ENCODE results near the gene SLN.

Gene SLN

GRCh38 chr11:107688322-107688918 lies 23.4 kb downstream of the SLN start:
- no peak for DNase-seq (ENCODE audit: low read depth in 1 of 2, low spot score in 1 of 2)

DNA sequence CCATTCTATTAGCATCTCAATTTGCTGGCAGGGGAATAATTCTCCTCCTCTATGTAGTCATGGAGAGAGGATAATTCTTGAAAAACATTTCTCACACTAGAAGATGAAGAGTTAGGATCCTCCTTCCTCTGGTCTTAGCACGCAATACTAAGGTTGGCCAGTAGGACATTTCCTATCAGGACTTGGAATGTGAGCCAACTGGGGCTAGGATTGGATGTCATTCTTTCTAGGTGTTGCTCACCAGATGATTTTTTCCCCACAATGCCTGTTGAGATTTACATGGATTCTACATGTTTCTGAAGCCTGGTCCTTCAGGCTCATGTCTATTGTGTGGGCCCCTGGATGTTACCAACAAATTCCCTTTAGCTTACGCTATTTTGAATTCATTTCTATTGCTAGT lies 28.0 kb downstream of the SLN start:
- DNase-seq (ENCODE audit: low read depth in 1 of 2, low spot score in 1 of 2): no peak

DNA sequence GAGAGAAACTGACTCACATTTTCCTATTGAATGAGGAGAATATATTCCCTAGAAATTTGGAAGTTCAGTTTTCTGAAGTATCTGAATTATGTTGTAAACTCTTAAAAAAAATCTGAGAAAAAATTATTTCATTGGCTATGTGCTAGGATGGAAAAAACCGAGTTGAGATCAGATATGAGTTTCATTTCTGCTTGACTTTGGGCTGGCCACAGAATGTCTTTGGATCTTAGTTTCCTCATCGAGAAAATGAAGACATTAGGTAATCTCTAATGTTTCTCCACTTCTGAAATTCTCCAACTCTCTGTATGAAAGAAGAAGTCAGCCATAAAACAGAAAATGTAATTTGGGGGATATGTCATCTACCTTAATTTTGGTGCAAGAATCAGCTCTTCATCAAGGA lies 28.8 kb downstream of the SLN start:
- DNase-seq (ENCODE audit: low read depth in 1 of 2, low spot score in 1 of 2): no peak

GRCh38 chr11:107682572-107682971 lies 29.3 kb downstream of the SLN start:
- no peak for DNase-seq (ENCODE audit: low read depth in 1 of 2, low spot score in 1 of 2)

DNA sequence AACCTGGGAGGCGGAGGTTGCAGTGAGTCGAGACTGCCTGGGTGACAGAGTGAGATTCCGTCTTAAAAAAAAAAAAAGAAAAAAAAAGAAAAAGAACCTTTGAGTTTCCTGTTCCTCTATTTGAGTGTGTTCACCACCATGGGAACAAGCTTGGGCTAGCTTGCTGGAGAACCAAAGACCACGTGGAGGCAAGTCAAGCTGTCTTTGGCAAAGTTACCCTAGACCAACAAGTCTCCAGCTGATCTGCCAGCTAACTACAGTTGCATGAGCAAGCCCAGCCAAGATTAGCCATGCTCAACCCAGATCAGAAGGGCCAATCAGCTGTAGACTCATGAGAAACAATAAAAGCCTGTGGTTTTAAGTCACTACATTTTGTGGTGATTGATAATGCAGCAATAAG lies 29.7 kb downstream of the SLN start:
- DNase-seq (ENCODE audit: low read depth in 1 of 2, low spot score in 1 of 2): no peak

GRCh38 chr11:107679255-107680024 lies 32.4 kb downstream of the SLN start:
- no peak for DNase-seq (ENCODE audit: low read depth in 1 of 2, low spot score in 1 of 2)

DNA sequence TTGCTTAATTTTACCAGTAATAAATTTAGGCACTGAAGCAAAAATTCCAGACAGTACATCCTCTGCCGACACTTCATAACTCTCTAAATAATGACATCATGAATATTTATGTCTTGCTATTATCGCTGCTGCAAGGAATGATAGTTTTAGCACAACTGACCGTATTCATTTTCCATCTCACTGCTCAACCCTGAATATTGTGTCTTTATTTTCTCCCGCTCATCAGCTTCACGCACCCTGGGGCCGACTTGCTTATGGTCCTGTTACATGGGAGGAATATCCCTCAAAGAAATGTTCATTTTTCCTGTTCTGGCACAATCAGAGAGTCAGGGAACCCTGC lies 33.3 kb downstream of the SLN start:
- DNase-seq (ENCODE audit: low read depth in 1 of 2, low spot score in 1 of 2): no peak

GRCh38 chr11:107677924-107678631 lies 33.8 kb downstream of the SLN start:
- DNase-seq (ENCODE audit: low read depth in 1 of 2, low spot score in 1 of 2): no peak

DNA sequence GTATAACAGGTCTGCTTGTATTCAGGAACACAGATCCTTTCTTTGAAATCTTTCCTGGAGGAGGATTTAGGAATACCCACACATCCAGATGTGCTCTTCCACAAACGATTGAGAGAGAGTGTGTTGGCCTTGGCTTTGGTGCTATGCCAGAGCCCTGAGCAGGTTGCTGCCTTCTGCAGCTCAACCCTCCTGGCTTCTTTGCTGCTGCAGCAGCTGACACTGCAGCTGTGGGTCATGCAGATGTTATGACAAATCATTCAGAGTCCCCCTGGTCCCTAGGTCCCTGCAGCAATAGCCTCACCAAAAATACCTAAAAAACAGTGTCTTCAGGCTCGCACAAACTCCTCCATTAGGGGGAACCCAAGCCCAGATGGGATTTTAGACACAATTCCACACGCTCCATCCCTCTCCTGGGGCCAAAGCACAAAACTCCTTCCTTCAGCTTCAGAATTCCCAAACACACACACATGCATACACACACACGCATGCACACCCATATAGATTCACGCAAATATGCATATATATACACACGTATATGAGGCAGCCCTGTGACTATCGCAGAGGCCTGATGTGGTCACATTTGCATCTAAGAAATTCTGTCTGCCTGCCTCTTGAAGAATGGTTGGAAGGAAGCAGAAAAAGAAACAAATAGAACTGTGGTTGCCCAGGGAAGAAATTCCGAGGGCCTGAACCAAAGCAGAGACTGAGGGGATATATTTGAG lies 35.4 kb downstream of the SLN start:
- no peak for DNase-seq (ENCODE audit: low read depth in 1 of 2, low spot score in 1 of 2)

DNA sequence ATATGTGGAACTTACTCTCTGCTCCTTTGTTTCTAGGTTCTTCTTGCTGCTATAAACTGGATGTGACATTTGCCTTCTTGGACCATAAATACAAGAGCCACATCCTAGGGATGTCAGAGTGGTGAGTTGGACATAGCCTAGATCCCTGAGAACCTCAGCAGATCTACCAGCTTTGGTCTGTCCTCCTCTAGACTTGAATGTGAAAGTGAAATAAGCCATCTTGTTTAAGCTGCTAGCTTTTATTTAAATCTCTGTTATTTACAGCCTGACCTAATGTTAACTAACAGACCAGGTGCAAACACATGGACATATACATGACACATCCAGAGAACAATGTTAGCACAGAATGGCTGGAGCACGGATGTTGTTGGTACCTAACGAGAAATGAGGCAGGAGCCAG lies 36.0 kb downstream of the SLN start:
- DNase-seq (ENCODE audit: low read depth in 1 of 2, low spot score in 1 of 2): no peak

GRCh38 chr11:107669893-107670601 lies 41.8 kb downstream of the SLN start:
- DNase-seq (ENCODE audit: low read depth in 1 of 2, low spot score in 1 of 2): no peak

DNA sequence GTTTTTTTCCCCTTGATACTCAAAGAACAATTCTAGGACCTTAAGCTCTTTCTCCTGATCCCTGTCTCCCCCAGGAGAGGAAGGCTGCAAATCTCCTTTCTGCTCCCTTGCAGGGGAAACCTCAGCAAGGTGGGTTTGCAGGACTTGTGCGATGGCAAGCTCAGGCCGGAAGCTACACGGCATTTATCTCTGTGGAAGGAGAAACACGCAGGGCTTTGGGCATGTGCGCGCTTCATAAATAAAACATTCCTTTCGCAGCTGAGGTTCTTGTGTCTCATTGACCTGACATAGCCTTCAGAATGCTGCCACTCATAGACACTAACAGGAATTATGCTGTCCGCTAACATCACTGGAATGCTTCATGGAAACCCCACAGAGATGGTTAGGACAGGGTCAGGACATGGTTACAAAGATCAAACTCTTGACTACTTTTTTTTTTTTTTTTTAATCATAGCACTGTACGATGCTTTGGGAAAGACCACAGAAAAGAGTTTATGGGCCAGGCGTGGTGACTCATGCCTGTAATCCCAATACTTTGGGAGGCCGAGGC lies 42.6 kb downstream of the SLN start:
- DNase-seq (ENCODE audit: low read depth in 1 of 2, low spot score in 1 of 2): no peak

DNA sequence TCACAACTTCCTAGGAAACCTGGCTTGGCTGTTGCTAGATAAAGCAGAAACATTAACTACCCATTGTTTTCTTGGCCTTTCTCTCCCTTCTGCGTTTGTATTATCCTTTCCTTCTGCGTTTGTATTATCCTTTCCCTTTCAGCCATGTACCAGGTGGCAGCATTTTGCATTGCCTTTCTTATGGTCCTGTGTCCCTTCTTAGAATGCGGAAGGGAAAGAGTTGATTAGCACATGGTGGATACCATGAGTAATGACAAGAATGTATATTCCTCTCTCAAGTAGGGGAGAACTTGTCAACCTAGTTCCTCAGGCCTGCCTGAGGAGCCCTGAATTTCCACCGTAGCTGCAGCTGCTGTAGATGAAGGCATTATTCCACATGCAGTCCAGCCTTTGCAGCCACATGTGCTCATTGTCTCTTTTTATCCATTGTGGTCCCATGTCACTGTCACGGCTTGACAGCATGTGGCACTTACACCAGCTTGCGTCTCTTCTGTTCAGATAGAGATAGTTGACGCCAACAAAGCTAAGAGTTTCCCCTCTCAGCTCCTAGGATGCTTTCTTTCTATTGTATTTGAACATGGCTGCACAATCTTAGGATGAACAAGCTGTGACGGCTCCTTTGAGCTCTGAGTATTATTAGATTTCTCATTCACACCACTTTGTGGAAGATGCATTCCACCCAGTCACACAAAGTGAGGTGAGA lies 44.8 kb downstream of the SLN start:
- no peak for DNase-seq (ENCODE audit: low read depth in 1 of 2, low spot score in 1 of 2)

DNA sequence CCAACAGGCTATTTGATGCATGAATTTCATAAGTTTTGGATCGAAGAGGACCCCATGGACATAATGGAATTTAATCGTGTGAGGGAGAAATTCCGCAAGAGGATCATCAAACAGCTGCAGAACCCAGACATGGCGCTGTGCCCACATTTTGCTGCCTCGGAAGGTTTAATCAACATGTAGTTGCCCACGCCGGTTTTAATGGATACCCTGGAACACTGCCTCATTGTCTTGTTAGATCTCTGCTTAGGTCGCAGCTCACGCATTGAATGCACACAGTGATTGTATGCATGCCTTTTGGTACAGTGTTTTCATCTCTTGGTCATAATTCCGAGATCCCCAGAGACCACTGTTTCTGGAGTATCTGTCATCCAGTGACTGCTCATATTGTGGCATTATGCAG lies 46.8 kb downstream of the SLN start:
- no peak for DNase-seq (ENCODE audit: low read depth in 1 of 2, low spot score in 1 of 2)

DNA sequence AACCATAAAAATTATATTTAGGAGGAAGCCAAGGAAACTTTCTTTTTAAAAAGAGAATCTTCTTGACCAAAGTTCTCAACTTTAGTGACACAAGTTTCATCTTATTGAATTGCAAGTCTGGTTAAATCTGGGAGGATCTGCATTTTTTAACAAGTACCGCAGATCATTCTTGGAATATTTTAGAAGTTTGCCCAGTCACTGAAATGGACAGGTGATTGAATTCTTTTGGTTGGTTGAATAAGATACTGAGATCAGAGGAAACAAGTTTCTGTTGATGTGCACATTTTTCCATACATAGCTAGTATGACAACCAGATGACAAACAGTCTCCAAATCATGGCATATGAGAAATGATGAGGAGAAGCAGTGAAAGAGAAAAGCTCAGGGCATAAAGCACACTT lies 50.2 kb downstream of the SLN start:
- DNase-seq (ENCODE audit: low read depth in 1 of 2, low spot score in 1 of 2): no peak

DNA sequence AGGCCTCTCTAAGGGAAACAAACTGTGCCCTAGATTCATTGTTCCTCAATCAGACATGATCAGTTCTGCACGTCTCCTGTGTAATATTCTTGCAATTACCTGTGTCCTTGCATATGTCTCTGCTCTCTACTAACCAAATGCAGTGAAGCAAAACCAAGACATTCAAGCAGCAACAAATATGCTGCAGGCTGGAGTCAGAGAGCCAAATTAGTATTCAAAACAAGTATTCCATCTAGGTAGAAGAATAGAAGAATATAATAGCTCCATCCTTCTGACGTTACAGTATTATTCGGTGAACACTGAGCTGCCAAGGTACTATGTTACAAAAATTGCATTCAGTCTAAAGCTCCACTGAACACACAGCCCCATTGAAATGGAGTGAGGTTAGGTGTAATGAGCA lies 51.8 kb downstream of the SLN start:
- DNase-seq (ENCODE audit: low read depth in 1 of 2, low spot score in 1 of 2): no peak

DNA sequence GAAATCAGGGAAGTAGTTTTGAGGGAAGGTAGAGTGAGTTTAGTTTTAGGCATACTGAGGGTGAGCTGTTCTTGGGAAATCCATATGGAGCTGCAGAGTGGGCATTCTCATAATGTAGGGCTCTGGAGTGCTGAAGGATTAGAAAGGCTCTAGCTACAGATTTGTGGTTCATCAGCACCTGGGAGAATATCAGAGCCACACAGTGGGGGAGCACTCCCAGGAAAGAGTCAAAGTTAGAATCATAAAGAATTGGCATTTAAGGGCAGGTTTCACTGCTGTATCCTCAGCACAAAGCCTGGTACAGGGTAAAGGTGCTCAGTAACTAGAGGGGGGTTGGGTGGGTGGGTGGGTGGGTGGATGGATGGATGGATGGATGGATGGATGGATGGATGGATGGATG lies 52.5 kb downstream of the SLN start:
- no peak for DNase-seq (ENCODE audit: low read depth in 1 of 2, low spot score in 1 of 2)

All from activated CD4-positive, alpha-beta T cell treated with anti-CD3 and anti-CD28 coated beads, Interleukin-2, amount 50 U/mL, for 24 hours (primary cell).